Measurements from ENCODE around the gene CNTNAP2.

DNA sequence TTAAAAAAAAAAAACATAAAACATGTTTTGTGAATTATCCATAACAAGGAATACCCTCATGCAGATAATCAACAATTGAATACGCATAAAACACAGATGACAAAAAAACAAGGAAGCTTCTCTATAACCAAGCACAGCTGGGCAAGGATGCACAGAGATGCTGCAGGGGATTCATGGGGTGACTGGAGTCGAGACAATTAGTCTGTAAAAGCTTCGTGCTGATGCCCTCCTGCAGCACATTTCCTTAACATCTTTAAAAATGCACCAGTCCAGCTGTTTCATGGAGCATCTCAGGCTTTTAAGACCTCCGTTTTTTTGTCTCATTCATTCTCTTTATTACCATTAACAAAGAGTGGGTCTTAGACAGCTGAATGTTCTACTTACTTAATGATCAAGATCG is 1680.0 kb downstream of the CNTNAP2 start:
- TF ChIP-seq EP300 (IDR thresholded peaks at IDR 0.05) (no peak), POLR2A (IDR thresholded peaks at IDR 0.05) (no peak)
- TF ChIP-seq, protein P1, sequence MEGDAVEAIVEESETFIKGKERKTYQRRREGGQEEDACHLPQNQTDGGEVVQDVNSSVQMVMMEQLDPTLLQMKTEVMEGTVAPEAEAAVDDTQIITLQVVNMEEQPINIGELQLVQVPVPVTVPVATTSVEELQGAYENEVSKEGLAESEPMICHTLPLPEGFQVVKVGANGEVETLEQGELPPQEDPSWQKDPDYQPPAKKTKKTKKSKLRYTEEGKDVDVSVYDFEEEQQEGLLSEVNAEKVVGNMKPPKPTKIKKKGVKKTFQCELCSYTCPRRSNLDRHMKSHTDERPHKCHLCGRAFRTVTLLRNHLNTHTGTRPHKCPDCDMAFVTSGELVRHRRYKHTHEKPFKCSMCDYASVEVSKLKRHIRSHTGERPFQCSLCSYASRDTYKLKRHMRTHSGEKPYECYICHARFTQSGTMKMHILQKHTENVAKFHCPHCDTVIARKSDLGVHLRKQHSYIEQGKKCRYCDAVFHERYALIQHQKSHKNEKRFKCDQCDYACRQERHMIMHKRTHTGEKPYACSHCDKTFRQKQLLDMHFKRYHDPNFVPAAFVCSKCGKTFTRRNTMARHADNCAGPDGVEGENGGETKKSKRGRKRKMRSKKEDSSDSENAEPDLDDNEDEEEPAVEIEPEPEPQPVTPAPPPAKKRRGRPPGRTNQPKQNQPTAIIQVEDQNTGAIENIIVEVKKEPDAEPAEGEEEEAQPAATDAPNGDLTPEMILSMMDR (IDR thresholded peaks at IDR 0.05): no peak

All from tibial nerve (tissue), 4 donors.